IPS-20b (cell line): Measurements from ENCODE around the gene MGST2.

Experiments
- H3K27ac ChIP-seq: one replicate; pipeline ENCODE4 v1.5.1; 2013; ENCODE audit warnings: low read length
- H3K27me3 ChIP-seq: 2 replicates; pipeline ENCODE4 v1.6.1; 2013; ENCODE audit warnings: mild to moderate bottlenecking, low read length, inconsistent platforms; ENCODE audit not compliant: insufficient read depth
- H3K36me3 ChIP-seq: 2 replicates; pipeline ENCODE4 v1.6.1; 2013; ENCODE audit warnings: low read depth, mild to moderate bottlenecking, inconsistent platforms, low read length, moderate library complexity; ENCODE audit not compliant: insufficient read depth
- H3K4me1 ChIP-seq: 2 replicates; pipeline ENCODE4 v1.6.1; 2013; ENCODE audit warnings: mild to moderate bottlenecking, control low read depth, inconsistent platforms, low read length, moderate library complexity; ENCODE audit not compliant: insufficient read depth
- H3K4me3 ChIP-seq: 2 replicates; pipeline ENCODE4 v1.5.1; 2013; ENCODE audit warnings: mild to moderate bottlenecking, low read length, inconsistent platforms
- H3K9ac ChIP-seq: 2 replicates; pipeline ENCODE4 v1.6.1; 2013; ENCODE audit warnings: low read depth, mild to moderate bottlenecking, inconsistent platforms, low read length, moderate library complexity
- H3K9me3 ChIP-seq: 2 replicates; pipeline ENCODE4 v1.6.1; 2013; ENCODE audit warnings: mild to moderate bottlenecking, low read depth, low read length, inconsistent platforms; ENCODE audit not compliant: insufficient read depth

Gene MGST2

GRCh38 chr4:139665690-139666529 lies at the start of gene MGST2:
Gene MGST2, plus strand, starts transcription at chr4:139665819. Its CDS starts 201 bp downstream, at chr4:139666020.
- H3K27ac ChIP-seq = no peak within 1 kb of the TSS
- peaks cover 6% of the 10 kb centered on the region; the same call in 1 of the 2 replicates for H3K4me1 ChIP-seq
- H3K4me3 ChIP-seq = peak within 1 kb of the TSS; percentile 70
- no peaks in the 10 kb centered on the region for H3K9me3 ChIP-seq
- peak within 1 kb of the TSS; percentile 67; the same call in 1 of the 2 replicates for H3K9ac ChIP-seq
- no peaks in the 10 kb centered on the region for H3K27me3 ChIP-seq
- no peaks in the 10 kb centered on the region for H3K36me3 ChIP-seq

DNA sequence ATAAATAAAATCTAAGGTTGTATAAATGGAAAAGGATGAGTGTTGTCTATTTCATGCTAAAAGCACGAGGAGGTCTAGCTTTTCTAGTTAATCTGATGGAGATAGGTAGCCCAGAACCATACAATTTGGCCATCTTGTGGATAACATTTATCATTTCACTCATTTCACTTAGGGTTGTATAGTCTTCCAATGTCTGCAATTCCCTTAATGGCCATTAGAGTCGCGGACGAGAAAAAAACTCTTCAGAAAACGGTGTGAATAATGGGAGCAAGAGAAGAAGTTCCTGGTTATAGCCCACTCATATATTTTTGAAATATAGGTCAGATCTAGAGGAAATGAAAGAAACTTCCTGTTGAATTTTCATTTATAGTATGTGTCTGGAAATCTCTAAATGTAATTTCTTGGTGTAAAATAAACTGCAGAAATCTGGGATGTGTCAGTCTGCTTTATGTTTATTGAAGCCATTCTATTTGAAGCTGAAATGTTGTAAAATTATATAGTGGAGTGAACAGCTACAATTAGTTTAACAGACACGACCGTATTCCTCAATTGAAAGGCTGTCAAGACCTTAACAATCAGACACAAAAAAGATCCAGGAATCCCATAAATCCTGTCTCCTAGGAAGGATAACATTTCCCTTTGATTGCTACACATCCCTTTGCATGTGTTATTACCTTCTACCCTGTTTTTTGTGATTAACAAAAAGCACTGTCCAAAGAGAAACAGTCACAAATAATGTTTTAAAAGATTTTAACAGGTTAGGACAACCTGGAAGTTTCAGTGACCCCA lies 47.7 kb upstream of the MGST2 start:
- Histone ChIP-seq H3K27ac (no peak overlapping the region), H3K9me3 (no peaks in the 10 kb centered on the region), H3K27me3 (peaks cover 21% of the 10 kb centered on the region), H3K4me1 (peaks cover 3% of the 10 kb centered on the region; the same call in 1 of the 2 replicates), H3K9ac (no peak overlapping the region), H3K36me3 (no peaks in the 10 kb centered on the region), H3K4me3 (no peak overlapping the region)

DNA sequence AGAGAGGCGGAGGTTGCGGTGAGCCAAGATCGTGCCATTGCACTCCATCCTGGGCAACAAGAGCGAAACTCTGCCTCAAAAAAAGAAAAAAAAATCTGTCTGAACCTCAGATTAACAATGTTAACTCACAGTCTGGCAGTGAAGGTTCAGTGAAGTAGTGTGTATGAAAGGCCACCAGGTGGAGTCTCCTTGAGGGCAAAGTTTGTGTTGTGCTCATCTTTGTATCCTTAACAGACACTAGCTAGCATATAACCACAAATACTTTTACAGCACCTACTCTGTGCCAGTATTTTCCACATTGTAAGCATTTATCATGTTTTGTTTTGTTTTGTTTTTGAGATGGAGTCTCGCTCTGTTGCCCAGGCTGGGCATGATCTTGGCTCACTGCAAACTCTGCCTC lies 46.0 kb upstream of the MGST2 start:
- no peak overlapping the region for H3K9ac ChIP-seq
- H3K4me3 ChIP-seq = no peak overlapping the region
- no peaks in the 10 kb centered on the region for H3K36me3 ChIP-seq
- H3K4me1 ChIP-seq = peaks cover 3% of the 10 kb centered on the region; the same call in 1 of the 2 replicates
- H3K9me3 ChIP-seq = no peaks in the 10 kb centered on the region
- peaks cover 39% of the 10 kb centered on the region for H3K27me3 ChIP-seq
- no peak overlapping the region for H3K27ac ChIP-seq

GRCh38 chr4:139622901-139623381 lies 42.7 kb upstream of the MGST2 start:
- no peak overlapping the region for H3K4me3 ChIP-seq
- H3K4me1 ChIP-seq = peaks cover 10% of the 10 kb centered on the region; the same call in 1 of the 2 replicates
- peaks cover 72% of the 10 kb centered on the region for H3K27me3 ChIP-seq
- no peak overlapping the region for H3K9ac ChIP-seq
- H3K27ac ChIP-seq = no peak overlapping the region
- no peaks in the 10 kb centered on the region for H3K36me3 ChIP-seq
- no peaks in the 10 kb centered on the region for H3K9me3 ChIP-seq

- Histone ChIP-seq H3K27me3 (peaks cover 86% of the 10 kb centered on the region), H3K27ac (no peak overlapping the region), H3K9ac (no peak overlapping the region), H3K9me3 (no peaks in the 10 kb centered on the region), H3K36me3 (no peaks in the 10 kb centered on the region), H3K4me3 (peak overlapping the region; percentile 16; the same call in 1 of the 2 replicates), H3K4me1 (peaks cover 10% of the 10 kb centered on the region; the same call in 1 of the 2 replicates)
These were observed 41.1 kb upstream of the MGST2 start for GRCh38 chr4:139624441-139625092.

GRCh38 chr4:139625093-139625455 lies 40.5 kb upstream of the MGST2 start:
- Histone ChIP-seq H3K4me1 (peaks cover 10% of the 10 kb centered on the region; the same call in 1 of the 2 replicates), H3K36me3 (no peaks in the 10 kb centered on the region), H3K4me3 (peak overlapping the region; percentile 16; the same call in 1 of the 2 replicates), H3K27ac (no peak overlapping the region), H3K9ac (no peak overlapping the region), H3K9me3 (no peaks in the 10 kb centered on the region), H3K27me3 (peaks cover 91% of the 10 kb centered on the region)

DNA sequence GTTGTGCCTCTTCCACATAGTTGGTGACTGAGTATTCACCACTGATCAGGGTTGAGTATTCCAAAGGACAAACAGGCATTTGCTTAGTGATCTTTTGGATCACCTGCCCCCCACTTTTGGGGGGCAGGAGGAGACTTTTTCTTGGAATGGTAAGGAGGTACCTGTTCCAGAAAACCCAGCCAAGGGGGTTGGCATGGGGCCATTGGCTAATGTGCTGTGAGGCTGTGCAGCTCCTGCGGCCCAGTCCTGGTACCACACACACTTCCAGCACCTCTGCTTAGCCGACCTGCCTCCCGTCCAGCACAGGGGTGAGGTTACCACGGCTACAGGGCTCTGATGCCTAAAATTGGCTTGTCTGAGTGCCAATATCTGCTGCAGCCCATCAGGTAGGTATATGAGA lies 40.1 kb upstream of the MGST2 start:
- H3K27ac ChIP-seq = no peak overlapping the region
- H3K9me3 ChIP-seq = no peaks in the 10 kb centered on the region
- no peaks in the 10 kb centered on the region for H3K36me3 ChIP-seq
- no peak overlapping the region for H3K9ac ChIP-seq
- H3K27me3 ChIP-seq = peaks cover 95% of the 10 kb centered on the region
- H3K4me3 ChIP-seq = no peak overlapping the region
- H3K4me1 ChIP-seq = peaks cover 10% of the 10 kb centered on the region; the same call in 1 of the 2 replicates

GRCh38 chr4:139628184-139629012 lies 37.2 kb upstream of the MGST2 start:
- H3K9ac ChIP-seq = no peak overlapping the region
- H3K9me3 ChIP-seq = no peaks in the 10 kb centered on the region
- peaks cover 11% of the 10 kb centered on the region; the same call in 1 of the 2 replicates for H3K4me1 ChIP-seq
- peak overlapping the region; percentile 31 for H3K4me3 ChIP-seq
- peaks cover 97% of the 10 kb centered on the region for H3K27me3 ChIP-seq
- H3K36me3 ChIP-seq = no peaks in the 10 kb centered on the region
- H3K27ac ChIP-seq = no peak overlapping the region

DNA sequence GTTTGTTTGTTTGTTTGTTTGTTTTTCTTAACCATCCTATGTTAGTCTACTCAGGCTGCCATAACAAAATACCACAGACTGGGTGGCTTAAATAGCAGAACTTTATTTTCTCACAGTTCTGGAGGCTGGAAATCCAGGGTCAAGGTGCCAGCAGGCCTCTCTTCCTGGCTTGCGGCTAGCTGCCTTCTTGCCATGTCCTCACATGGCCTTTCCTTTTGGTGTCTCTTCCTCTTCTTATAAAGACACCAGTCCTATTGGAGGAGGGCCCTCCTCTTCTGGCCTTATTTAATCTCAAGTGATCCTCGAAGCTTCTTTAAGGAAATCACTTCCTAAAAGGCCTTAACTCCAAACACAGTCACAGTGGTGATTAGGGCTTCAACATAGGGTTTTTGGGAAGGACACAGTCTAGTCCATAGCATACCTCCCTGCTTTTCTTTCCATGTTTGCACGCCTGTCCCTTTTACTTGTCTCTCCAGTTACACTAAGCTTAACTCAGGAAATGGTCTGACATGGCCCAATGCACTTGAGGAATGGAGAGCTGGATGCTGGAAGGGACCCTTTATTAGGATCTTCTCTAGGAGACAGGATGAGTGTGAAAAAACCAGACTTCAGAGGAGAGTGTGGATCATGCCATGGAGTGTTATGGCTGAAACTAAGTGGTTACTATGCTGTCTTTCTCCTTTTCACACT lies 36.0 kb upstream of the MGST2 start:
- Histone ChIP-seq H3K4me3 (no peak overlapping the region), H3K27me3 (peaks cover 95% of the 10 kb centered on the region), H3K27ac (no peak overlapping the region), H3K9ac (no peak overlapping the region), H3K9me3 (no peaks in the 10 kb centered on the region), H3K36me3 (no peaks in the 10 kb centered on the region), H3K4me1 (peaks cover 12% of the 10 kb centered on the region; the same call in 1 of the 2 replicates)

- Histone ChIP-seq H3K4me1 (peaks cover 7% of the 10 kb centered on the region; the same call in 1 of the 2 replicates), H3K9me3 (no peaks in the 10 kb centered on the region), H3K27me3 (peaks cover 91% of the 10 kb centered on the region), H3K9ac (no peak overlapping the region), H3K4me3 (no peak overlapping the region), H3K36me3 (no peaks in the 10 kb centered on the region), H3K27ac (no peak overlapping the region)
These were observed 35.5 kb upstream of the MGST2 start for GRCh38 chr4:139630126-139630495.
